ENCODE data around the gene SCO1.
A peak's percentile ranks its signal among the peaks of the same experiment; 100 is the strongest.

The SCO1 gene

GRCh38 chr17:10652984-10653659, 44.2 kb downstream of the SCO1 start:
- no peak for DNase-seq (ENCODE audit: low read depth)

- no peak for DNase-seq (ENCODE audit: low read depth)
Observed at GRCh38 chr17:10651927-10652326, 45.4 kb downstream of the SCO1 start.

DNA sequence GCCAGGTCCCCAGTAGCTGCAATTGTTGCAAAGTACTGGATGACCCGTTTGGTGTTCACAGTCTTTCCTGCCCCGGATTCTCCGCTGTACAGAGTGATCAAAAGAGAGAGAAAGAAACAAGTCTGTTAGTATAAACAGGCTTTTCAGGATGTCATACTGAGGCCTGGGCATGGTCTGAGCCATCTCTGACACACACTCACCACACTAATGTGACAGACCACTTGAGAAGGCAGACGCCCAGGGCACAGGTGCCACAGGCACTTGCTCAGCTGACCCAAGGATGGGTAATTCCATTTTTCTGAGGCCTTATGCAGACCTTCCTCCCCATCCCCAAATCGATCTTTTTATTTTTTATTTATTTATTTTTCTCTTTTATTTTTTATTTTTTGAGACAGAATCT, 47.7 kb downstream of the SCO1 start:
- no peak for DNase-seq (ENCODE audit: low read depth)

- peak; percentile 35 for DNase-seq (ENCODE audit: low read depth)
Observed at GRCh38 chr17:10648956-10649355, 48.4 kb downstream of the SCO1 start.

DNA sequence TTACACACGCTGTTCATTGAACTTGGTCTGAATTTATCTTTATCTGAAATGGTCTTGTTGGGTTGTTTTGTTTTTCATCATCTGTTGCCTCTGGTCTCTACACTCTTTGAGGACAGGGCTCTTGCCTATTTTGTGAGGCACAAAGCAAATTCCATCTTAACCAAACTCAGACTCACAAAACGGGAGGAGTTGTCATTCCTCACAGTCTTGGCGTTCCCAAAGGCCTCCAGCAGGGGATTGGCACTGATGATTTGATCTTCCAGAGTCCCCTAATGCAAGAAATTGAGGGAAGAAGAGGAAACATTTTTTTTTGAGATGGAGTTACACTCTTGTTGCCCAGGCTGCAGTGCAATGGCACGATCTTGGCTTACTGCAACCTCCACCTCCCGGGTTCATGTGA, 49.0 kb downstream of the SCO1 start:
- no peak for DNase-seq (ENCODE audit: low read depth)

- peak; percentile 40 for DNase-seq (ENCODE audit: low read depth)
Observed at GRCh38 chr17:10646392-10646990, 50.8 kb downstream of the SCO1 start.

DNA sequence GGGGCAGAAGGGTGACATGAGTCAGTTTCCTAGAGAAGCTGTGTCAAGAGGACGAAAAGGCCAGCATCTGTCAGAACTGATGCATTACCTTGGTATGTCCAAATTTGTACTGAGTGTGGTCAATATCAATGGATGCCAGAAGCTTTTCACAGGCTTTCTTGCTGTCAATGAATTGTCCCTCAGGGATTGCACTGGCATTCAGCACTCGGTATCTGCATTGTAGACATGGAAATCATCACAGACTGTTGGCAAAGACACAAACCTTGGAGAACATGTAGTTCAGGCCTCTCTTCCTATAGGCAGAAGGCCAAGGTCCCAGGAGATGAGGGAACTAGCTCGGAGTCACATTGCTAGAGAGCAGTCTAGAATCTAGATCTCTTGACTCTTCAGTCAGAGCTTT, 56.9 kb downstream of the SCO1 start:
- no peak for DNase-seq (ENCODE audit: low read depth)

GRCh38 chr17:10638151-10638550, 59.2 kb downstream of the SCO1 start:
- DNase-seq (ENCODE audit: low read depth): no peak

DNA sequence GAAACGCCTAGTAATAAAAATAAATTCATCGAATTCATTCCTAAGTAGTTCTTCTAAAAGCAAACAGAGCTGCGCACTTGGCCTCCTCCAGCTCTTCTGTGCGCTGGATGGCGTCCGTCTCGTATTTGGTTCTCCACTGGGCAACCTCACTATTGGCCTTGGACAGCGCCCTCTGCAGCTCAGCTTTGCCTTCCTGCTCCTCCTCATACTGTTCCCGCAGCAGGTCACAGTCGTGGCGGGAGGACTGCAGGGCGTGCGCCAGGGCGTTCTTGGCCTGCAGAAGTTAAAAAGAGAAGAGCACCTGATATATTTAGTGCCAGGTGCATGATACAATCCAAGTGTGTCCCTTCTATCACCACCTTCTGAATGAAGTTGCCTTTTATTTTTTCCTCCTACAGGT, 62.0 kb downstream of the SCO1 start:
- DNase-seq (ENCODE audit: low read depth): no peak

GRCh38 chr17:10633738-10634379, 63.5 kb downstream of the SCO1 start:
- DNase-seq (ENCODE audit: low read depth): no peak

DNA sequence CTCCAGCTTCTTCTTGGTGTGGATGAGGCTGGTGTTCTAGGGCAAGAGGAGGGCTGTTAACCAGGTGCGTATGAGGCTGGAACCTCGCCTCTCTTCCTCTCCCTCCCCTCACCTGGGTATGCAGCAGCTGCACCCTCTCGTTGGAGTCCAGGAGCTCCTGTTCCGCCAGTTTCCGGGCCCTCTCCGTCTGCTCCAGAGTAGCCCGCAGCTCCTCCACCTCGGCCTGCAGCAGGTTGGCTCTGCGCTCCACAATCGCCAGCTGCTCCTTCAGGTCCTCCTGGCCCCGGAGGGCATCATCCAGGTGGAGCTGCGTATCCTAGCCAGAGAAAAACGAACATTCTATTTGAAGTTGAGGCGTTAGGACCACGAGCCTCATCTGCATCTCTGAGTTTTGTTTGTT, 65.6 kb downstream of the SCO1 start:
- DNase-seq (ENCODE audit: low read depth): no peak

DNA sequence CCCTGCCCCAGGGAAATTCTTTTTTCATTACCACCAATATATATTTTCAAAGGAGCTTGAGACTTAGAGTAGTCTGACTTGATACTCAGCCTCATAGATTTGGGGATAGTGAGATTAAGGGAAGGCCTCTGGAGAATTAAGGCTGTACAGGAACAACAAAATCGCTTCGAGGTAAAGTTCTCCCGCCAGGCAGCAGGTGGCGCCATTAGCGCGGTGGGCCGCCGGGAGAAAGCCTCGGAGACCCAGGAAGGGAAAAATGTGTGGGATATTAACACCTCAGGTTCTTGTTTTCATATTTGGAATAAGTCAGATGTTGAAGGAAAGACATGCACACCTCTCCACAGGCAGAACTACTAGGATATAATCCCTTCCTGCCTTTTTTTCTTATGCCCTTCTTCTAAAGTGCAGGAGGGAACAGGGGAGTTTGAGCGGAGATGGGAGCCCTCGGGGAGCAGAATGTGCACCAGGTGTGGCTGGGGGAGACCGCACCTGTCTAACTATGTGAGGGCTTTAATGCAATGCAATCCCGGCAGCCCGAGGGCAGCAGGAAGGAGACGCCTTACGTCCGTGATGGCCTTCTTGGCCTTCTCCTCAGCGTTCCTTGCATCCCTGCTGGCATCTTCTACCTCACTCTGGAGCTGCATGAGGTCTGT, 66.2 kb downstream of the SCO1 start:
- no peak for DNase-seq (ENCODE audit: low read depth)

GRCh38 chr17:10629706-10630105, 67.6 kb downstream of the SCO1 start:
- no peak for DNase-seq (ENCODE audit: low read depth)

GRCh38 chr17:10628756-10629155, 68.6 kb downstream of the SCO1 start:
- DNase-seq (ENCODE audit: low read depth): no peak

DNA sequence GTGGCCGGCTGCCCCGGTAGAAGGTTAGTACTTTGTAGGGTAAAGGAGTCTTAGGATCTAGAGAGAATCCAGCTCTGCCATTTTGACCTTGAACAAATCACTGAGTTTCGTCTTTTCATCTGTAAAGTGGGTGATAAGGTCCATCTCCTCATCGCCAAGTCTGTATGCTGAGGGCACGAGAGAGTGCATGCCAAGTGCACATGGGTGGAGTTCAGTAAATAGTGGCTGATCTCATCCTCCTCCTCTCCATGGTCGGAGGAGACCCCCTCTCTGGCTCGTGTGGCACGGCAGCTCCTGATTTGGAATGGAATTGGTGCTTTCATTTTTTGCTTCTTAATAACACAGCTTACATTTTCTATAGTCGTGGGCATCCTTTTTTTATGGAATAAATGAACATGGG, 70.9 kb downstream of the SCO1 start:
- DNase-seq (ENCODE audit: low read depth): no peak

GRCh38 chr17:10624969-10625368, 72.4 kb downstream of the SCO1 start:
- no peak for DNase-seq (ENCODE audit: low read depth)

GRCh38 chr17:10623737-10624338, 73.5 kb downstream of the SCO1 start:
- no peak for DNase-seq (ENCODE audit: low read depth)

DNA sequence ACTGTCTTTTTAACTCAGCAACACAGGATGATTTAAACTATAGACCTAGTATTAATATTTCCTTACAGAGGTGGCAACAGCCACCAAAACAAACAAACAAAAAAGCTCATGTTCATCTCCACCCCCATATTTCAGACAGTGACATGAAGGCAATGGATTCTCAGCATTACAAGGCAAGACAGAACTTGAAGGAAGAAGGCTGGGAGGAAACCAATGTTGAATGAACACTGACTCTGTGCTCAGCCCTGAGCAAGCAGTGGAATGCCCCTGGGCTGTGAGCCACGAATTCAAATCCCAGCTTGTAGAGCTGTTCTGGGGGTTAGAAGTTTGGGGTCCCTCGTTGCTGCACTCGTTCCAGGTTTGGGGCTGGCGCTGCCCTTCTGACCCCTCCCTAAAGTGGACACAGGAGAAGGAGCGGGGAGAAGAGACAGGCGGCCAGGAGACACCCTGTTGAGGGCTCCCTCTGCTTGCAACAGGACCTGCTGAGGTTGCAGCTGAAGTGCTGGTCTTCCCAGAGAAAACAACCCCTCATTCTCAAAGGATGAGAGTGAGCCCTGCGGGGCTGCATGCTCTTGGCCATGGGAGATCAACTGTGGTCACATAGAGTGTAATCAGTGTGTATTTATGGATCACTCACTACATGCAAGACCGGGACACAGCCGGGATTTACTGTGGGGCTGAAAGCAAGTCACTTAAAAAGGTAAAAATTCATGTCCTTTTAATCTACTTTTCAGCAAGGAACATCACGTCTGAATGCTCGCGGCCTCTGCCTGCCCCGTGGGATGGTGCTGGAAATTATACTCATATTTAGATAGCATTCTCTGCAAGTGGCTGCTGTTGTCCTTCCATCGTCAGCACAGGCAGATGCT, 74.5 kb downstream of the SCO1 start:
- no peak for DNase-seq (ENCODE audit: low read depth)
